ENCODE results near the gene GPC5. TPM values are rescaled to one million over a fixed set of nuclear protein-coding genes. Genes with fewer than 3 reads are reported as not detected.
A peak's percentile ranks its signal among the peaks of the same experiment; 100 is the strongest.
"Not testable (repeated sequence)": the region's sequence is repeated elsewhere in the genome, so short reads cannot be mapped to it uniquely, and the experiment has no call there.

The GPC5 gene
- total RNA-seq, 1 donor from 2014 or later, result 7.3 TPM

GRCh38 chr13:91632086-91632485 is 233.7 kb downstream of the GPC5 start:
- no peak for DNase-seq (ENCODE audit: low spot score in 2 of 2)
- no peak for FAIRE-seq

- FAIRE-seq, result no peak
- no peak for DNase-seq (ENCODE audit: low spot score in 2 of 2)
These were observed 240.9 kb downstream of the GPC5 start for GRCh38 chr13:91639330-91639729.

GRCh38 chr13:91643394-91643793 is 245.0 kb downstream of the GPC5 start:
- FAIRE-seq, result no peak

GRCh38 chr13:91644806-91645205 is 246.4 kb downstream of the GPC5 start:
- DNase-seq (ENCODE audit: low spot score in 2 of 2) (no peak), FAIRE-seq (no peak)

More at GRCh38 chr13:91643394-91643793, 245.0 kb downstream of the GPC5 start:
- DNase-seq (ENCODE audit: low spot score in 2 of 2), result no peak

- FAIRE-seq, result no peak
- no peak for DNase-seq (ENCODE audit: low spot score in 2 of 2)
These were observed 249.1 kb downstream of the GPC5 start for GRCh38 chr13:91647361-91647990.

- no peak for FAIRE-seq
- no peak for DNase-seq (ENCODE audit: low spot score in 2 of 2)
These were observed 249.6 kb downstream of the GPC5 start for GRCh38 chr13:91648012-91648411.

GRCh38 chr13:91649456-91649855 is 251.0 kb downstream of the GPC5 start:
- FAIRE-seq (no peak), DNase-seq (ENCODE audit: low spot score in 2 of 2) (no peak)

- FAIRE-seq (no peak), DNase-seq (ENCODE audit: low spot score in 2 of 2) (no peak)
These were observed 254.2 kb downstream of the GPC5 start for GRCh38 chr13:91652404-91653301.

GRCh38 chr13:91655731-91656130 is 257.3 kb downstream of the GPC5 start:
- no peak for FAIRE-seq
- no peak for DNase-seq (ENCODE audit: low spot score in 2 of 2)

- DNase-seq (ENCODE audit: low spot score in 2 of 2) (no peak), FAIRE-seq (no peak)
These were observed 258.9 kb downstream of the GPC5 start for GRCh38 chr13:91657283-91657682.

GRCh38 chr13:91659256-91660075 is 261.0 kb downstream of the GPC5 start:
- FAIRE-seq (no peak), DNase-seq (ENCODE audit: low spot score in 2 of 2) (no peak)

- FAIRE-seq (no peak), DNase-seq (ENCODE audit: low spot score in 2 of 2) (no peak)
These were observed 261.6 kb downstream of the GPC5 start for GRCh38 chr13:91660076-91660415.

GRCh38 chr13:91661692-91662490 is 263.5 kb downstream of the GPC5 start:
- no peak for DNase-seq (ENCODE audit: low spot score in 2 of 2)
- no peak for FAIRE-seq

GRCh38 chr13:91664039-91664438 is 265.6 kb downstream of the GPC5 start:
- FAIRE-seq (no peak), DNase-seq (ENCODE audit: low spot score in 2 of 2) (no peak)

- FAIRE-seq (no peak), DNase-seq (ENCODE audit: low spot score in 2 of 2) (no peak)
These were observed 269.1 kb downstream of the GPC5 start for GRCh38 chr13:91667486-91667885.

- FAIRE-seq, result no peak
- peak in 1 of 2 donors; percentile 0 for DNase-seq (ENCODE audit: low spot score in 2 of 2)
These were observed 270.6 kb downstream of the GPC5 start for GRCh38 chr13:91668866-91669495.

- peak; percentile 36 for FAIRE-seq
- not testable (repeated sequence) for DNase-seq (ENCODE audit: low spot score in 2 of 2)
These were observed 275.9 kb downstream of the GPC5 start for GRCh38 chr13:91674347-91674746.

GRCh38 chr13:91684746-91685145 is 286.3 kb downstream of the GPC5 start:
- DNase-seq (ENCODE audit: low spot score in 2 of 2) (no peak), FAIRE-seq (no peak)

- DNase-seq (ENCODE audit: low spot score in 2 of 2), result no peak
- no peak for FAIRE-seq
These were observed 292.5 kb downstream of the GPC5 start for GRCh38 chr13:91690944-91691343.

- FAIRE-seq (no peak), DNase-seq (ENCODE audit: low spot score in 2 of 2) (no peak)
These were observed 295.0 kb downstream of the GPC5 start for GRCh38 chr13:91693466-91693865.

All from frontal cortex (tissue), 4 donors.